Activated T-helper 17 cell treated with anti-CD3 and anti-CD28 coated beads, Interleukin-2, amount 50 U/mL, for 72 hours (primary cell): ENCODE data around the gene STRIT1. TPM values are rescaled to one million over a fixed set of nuclear protein-coding genes. Genes with fewer than 3 reads are reported as not detected.

Experiments used
- ATAC-seq: fragments of 150-1000 bp; cut with Tn5 transposase; replicated peaks from 2 replicates; pipeline ENCODE4 v1.10.0; 2021; ENCODE audit warnings: mild to moderate bottlenecking, moderate library complexity
- H3K27ac Mint-ChIP-seq: one replicate; pipeline ENCODE4 v1.8.0; 2022; ENCODE audit warnings: mixed read lengths
- H3K27me3 Mint-ChIP-seq: one replicate; pipeline ENCODE4 v1.8.0; 2022; ENCODE audit warnings: mixed read lengths
- H3K36me3 Mint-ChIP-seq: one replicate; pipeline ENCODE4 v1.8.0; 2022; ENCODE audit warnings: low read depth, mild to moderate bottlenecking, mixed read lengths
- H3K4me1 Mint-ChIP-seq: one replicate; pipeline ENCODE4 v1.8.0; 2022; ENCODE audit warnings: mixed read lengths
- H3K4me3 Mint-ChIP-seq: one replicate; pipeline ENCODE4 v1.8.0; 2022; ENCODE audit warnings: mild to moderate bottlenecking, mixed read lengths
- H3K9me3 Mint-ChIP-seq: one replicate; pipeline ENCODE4 v1.8.0; 2022; ENCODE audit warnings: mixed read lengths
- total RNA-seq, 2 donors: library from RNA; stranded (reverse); gene quantifications; one replicate each; pipeline ENCODE4 v1.2.3, GENCODE V29; 2022

Gene STRIT1
- not detected for total RNA-seq

GRCh38 chr3:155293516-155293915 lies at the start of gene STRIT1:
TSS of gene STRIT1 (minus strand) at chr3:155293683.
- Mint-ChIP-seq H3K9me3 (no peaks in the 10 kb centered on the region), H3K4me3 (no peak within 1 kb of the TSS), H3K27me3 (peaks cover 7% of the 10 kb centered on the region), H3K36me3 (no peaks in the 10 kb centered on the region), H3K27ac (no peak within 1 kb of the TSS), H3K4me1 (no peaks in the 10 kb centered on the region)
- ATAC-seq, result no peak

DNA sequence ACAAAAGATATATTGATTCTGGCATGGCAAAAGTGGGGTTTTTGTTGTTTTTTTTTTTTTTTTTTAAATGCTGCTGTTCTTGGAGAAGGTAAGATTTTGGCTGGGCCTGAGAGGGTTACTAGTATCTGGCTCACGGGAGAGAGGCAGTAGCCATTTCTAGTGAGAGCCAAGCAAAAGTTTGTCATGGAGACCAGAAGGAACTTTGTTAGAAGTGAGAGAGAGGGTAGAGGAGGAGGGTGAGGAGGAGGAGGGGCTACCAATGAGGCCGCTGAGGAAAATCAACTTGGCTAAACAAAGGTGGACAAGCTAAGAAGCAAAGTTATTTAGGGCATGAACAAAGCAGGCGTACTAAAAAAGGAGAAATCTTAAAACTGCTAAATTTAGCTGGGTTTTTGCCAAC lies 48.9 kb upstream of the STRIT1 start:
- Mint-ChIP-seq H3K27me3 (peaks cover 5% of the 10 kb centered on the region), H3K27ac (no peak overlapping the region)

GRCh38 chr3:155339052-155339451 lies 45.6 kb upstream of the STRIT1 start:
- Mint-ChIP-seq H3K27me3 (peaks cover 5% of the 10 kb centered on the region), H3K4me3 (no peak overlapping the region), H3K9me3 (no peaks in the 10 kb centered on the region), H3K27ac (no peak overlapping the region), H3K4me1 (no peaks in the 10 kb centered on the region), H3K36me3 (no peaks in the 10 kb centered on the region)
- ATAC-seq, result no peak

More for the DNA sequence above, 48.9 kb upstream of the STRIT1 start:
- H3K4me1 Mint-ChIP-seq, result no peaks in the 10 kb centered on the region
- H3K9me3 Mint-ChIP-seq, result no peaks in the 10 kb centered on the region
- H3K36me3 Mint-ChIP-seq, result no peaks in the 10 kb centered on the region
- H3K4me3 Mint-ChIP-seq, result no peak overlapping the region
- ATAC-seq, result no peak

GRCh38 chr3:155335724-155336354 lies 42.4 kb upstream of the STRIT1 start:
- Mint-ChIP-seq H3K36me3 (no peaks in the 10 kb centered on the region), H3K4me1 (no peaks in the 10 kb centered on the region), H3K27ac (no peak overlapping the region), H3K27me3 (peaks cover 3% of the 10 kb centered on the region), H3K9me3 (no peaks in the 10 kb centered on the region), H3K4me3 (no peak overlapping the region)
- ATAC-seq, result no peak

GRCh38 chr3:155334914-155335723 lies 41.6 kb upstream of the STRIT1 start:
- no peaks in the 10 kb centered on the region for H3K9me3 Mint-ChIP-seq
- no peaks in the 10 kb centered on the region for H3K36me3 Mint-ChIP-seq
- H3K27ac Mint-ChIP-seq, result no peak overlapping the region
- H3K4me3 Mint-ChIP-seq, result no peak overlapping the region
- peak; percentile 69 for ATAC-seq
- H3K4me1 Mint-ChIP-seq, result no peaks in the 10 kb centered on the region
- H3K27me3 Mint-ChIP-seq, result no peaks in the 10 kb centered on the region

GRCh38 chr3:155334215-155334913 lies 40.9 kb upstream of the STRIT1 start:
- Mint-ChIP-seq H3K4me1 (no peaks in the 10 kb centered on the region), H3K27ac (no peak overlapping the region), H3K27me3 (no peaks in the 10 kb centered on the region), H3K9me3 (no peaks in the 10 kb centered on the region), H3K36me3 (no peaks in the 10 kb centered on the region), H3K4me3 (no peak overlapping the region)
- no peak for ATAC-seq

- Mint-ChIP-seq H3K9me3 (no peaks in the 10 kb centered on the region), H3K27me3 (no peaks in the 10 kb centered on the region), H3K4me3 (no peak overlapping the region), H3K27ac (no peak overlapping the region), H3K4me1 (no peaks in the 10 kb centered on the region), H3K36me3 (no peaks in the 10 kb centered on the region)
- no peak for ATAC-seq
Observed at GRCh38 chr3:155332716-155333115, 39.2 kb upstream of the STRIT1 start.

- no peak overlapping the region for H3K4me3 Mint-ChIP-seq
- H3K9me3 Mint-ChIP-seq, result no peaks in the 10 kb centered on the region
- ATAC-seq, result no peak
- H3K4me1 Mint-ChIP-seq, result no peaks in the 10 kb centered on the region
- H3K27me3 Mint-ChIP-seq, result no peaks in the 10 kb centered on the region
- H3K27ac Mint-ChIP-seq, result no peak overlapping the region
- H3K36me3 Mint-ChIP-seq, result no peaks in the 10 kb centered on the region
Observed at GRCh38 chr3:155331078-155331477, 37.6 kb upstream of the STRIT1 start.

DNA sequence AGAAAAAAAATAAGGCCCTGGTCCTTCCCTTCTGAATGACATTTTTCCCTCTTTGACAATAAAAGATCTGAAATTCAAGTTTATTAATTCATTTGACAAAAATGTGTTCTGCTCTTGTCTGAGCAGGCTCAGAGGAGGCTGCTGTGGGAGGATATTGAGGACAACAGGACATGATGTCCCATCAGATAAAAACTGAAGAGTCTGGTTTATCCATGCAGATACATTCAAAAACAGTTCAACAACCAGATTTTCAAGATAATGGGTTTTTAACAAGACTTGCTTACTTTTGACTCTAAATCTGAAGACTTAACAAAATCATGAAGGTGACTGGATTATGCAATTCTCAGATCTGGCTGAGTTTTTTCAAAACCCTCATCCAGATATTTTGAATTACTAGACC lies 36.9 kb upstream of the STRIT1 start:
- no peak overlapping the region for H3K27ac Mint-ChIP-seq
- no peaks in the 10 kb centered on the region for H3K4me1 Mint-ChIP-seq
- H3K9me3 Mint-ChIP-seq, result no peaks in the 10 kb centered on the region
- peaks cover 3% of the 10 kb centered on the region for H3K27me3 Mint-ChIP-seq
- no peak for ATAC-seq
- H3K36me3 Mint-ChIP-seq, result no peaks in the 10 kb centered on the region
- H3K4me3 Mint-ChIP-seq, result no peak overlapping the region

DNA sequence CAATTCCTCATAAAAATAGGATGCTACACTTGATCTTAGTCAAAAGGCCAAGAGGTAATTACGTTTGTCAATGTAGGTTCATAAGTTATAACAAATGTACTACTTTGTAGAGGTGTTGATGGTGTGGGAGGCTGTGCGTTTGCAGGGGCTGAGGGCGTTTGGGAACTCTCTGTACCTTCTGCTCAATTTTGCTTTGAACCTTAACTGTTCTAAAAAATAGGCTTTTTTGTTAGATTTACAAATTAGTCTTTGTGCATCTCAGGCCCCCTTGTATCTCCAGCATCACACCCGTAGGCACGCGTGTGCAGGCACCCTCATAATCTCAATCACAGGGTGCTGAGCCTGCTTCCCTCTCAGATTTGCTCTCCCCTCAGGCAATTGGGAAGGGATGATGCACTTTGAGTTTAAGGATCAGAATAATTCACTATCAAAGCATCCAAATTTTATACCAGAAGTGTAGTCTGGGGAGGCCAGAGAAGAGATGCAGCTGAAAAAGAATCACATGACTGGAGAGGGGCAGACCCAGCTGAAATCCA lies 36.1 kb upstream of the STRIT1 start:
- H3K9me3 Mint-ChIP-seq, result no peaks in the 10 kb centered on the region
- peaks cover 3% of the 10 kb centered on the region for H3K27me3 Mint-ChIP-seq
- no peaks in the 10 kb centered on the region for H3K36me3 Mint-ChIP-seq
- no peak overlapping the region for H3K27ac Mint-ChIP-seq
- H3K4me3 Mint-ChIP-seq, result no peak overlapping the region
- ATAC-seq, result no peak
- H3K4me1 Mint-ChIP-seq, result no peaks in the 10 kb centered on the region

DNA sequence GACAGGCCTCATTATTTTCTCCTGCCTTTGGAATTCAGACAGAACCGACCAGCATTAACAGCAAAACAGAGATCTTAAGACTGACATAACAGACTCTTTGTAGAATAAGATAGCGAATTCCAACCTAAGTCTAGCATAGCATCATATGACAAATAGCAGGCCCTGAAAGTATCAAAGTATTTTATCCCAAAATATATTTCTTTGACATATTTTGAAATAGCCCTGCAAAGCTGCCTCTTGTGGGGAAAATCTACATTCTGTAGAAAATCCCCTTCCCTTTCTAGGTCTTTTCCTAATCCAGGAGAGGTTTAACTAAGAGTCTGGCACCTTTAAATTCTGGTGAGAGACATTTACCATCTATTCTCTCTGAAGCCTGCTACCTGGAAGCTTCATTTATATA lies 34.4 kb upstream of the STRIT1 start:
- Mint-ChIP-seq H3K4me3 (no peak overlapping the region), H3K4me1 (no peaks in the 10 kb centered on the region), H3K9me3 (no peaks in the 10 kb centered on the region), H3K27ac (no peak overlapping the region), H3K36me3 (no peaks in the 10 kb centered on the region), H3K27me3 (peaks cover 3% of the 10 kb centered on the region)
- no peak for ATAC-seq

GRCh38 chr3:155327430-155327829 lies 33.9 kb upstream of the STRIT1 start:
- ATAC-seq, result no peak
- Mint-ChIP-seq H3K27me3 (peaks cover 3% of the 10 kb centered on the region), H3K36me3 (no peaks in the 10 kb centered on the region), H3K27ac (no peak overlapping the region), H3K9me3 (no peaks in the 10 kb centered on the region), H3K4me1 (no peaks in the 10 kb centered on the region), H3K4me3 (no peak overlapping the region)

GRCh38 chr3:155326901-155327300 lies 33.4 kb upstream of the STRIT1 start:
- H3K27me3 Mint-ChIP-seq, result peaks cover 3% of the 10 kb centered on the region
- H3K27ac Mint-ChIP-seq, result no peak overlapping the region
- no peaks in the 10 kb centered on the region for H3K4me1 Mint-ChIP-seq
- H3K4me3 Mint-ChIP-seq, result no peak overlapping the region
- no peak for ATAC-seq
- no peaks in the 10 kb centered on the region for H3K36me3 Mint-ChIP-seq
- no peaks in the 10 kb centered on the region for H3K9me3 Mint-ChIP-seq

- Mint-ChIP-seq H3K9me3 (no peaks in the 10 kb centered on the region), H3K27ac (no peak overlapping the region), H3K4me1 (no peaks in the 10 kb centered on the region), H3K4me3 (no peak overlapping the region), H3K36me3 (no peaks in the 10 kb centered on the region), H3K27me3 (peaks cover 3% of the 10 kb centered on the region)
- no peak for ATAC-seq
Observed at GRCh38 chr3:155326244-155326643, 32.8 kb upstream of the STRIT1 start.
